HG02870 (cell line): ENCODE data around the gene SMARCAL1.

Source experiments
- ATAC-seq: cut with Tn5 transposase; IDR thresholded peaks from one replicate; pipeline ENCODE4 v1.9.1; 2021; ENCODE audit warnings: mild to moderate bottlenecking, moderate library complexity; ENCODE audit not compliant: unreplicated experiment

The SMARCAL1 gene

GRCh38 chr2:216392018-216392562 is 20.2 kb upstream of the SMARCAL1 start:
- no peak for ATAC-seq

DNA sequence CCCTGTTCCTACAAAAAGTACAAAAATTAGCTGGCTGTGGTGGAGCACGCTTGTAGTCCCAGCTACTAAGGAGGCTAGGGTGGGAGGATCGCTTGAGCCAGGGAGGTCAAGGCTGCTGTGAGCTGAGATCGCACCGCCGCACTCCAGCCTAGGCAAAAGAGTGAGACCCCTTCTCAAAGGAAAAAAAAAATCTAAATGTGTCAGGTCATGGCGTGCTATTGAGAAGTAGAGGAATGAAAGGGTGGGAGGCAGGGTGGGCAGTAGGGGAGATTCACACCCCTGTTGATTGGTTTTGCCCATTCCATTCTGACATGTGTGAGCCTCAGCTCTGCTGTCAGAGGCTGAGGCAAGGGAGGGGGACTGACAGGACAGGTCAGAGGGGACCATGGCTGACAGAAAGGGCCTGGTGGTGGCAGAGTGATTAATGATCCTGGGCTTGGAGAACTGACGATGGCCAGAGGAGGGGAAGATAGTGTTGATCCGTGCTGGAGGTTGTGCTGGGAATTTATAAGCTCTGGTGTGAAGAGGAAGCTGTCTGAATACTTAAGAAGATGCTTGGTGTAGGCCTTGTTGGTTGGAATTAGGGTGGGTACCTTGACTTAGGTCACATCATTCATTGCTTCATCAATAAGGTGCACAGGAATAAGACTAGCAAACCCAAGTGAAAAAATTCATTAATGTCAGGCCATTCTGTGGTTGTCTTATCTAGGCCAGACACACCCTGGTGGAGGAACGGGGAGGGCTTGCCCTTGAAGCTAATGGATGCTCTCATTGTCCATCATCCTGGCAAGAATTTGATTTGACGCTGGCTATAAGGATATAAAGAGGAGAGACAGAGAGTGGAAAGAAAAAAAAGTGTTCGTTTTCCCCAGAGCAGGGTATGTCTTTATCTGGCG is 19.1 kb upstream of the SMARCAL1 start:
- no peak for ATAC-seq

GRCh38 chr2:216394881-216395280 is 17.4 kb upstream of the SMARCAL1 start:
- no peak for ATAC-seq

DNA sequence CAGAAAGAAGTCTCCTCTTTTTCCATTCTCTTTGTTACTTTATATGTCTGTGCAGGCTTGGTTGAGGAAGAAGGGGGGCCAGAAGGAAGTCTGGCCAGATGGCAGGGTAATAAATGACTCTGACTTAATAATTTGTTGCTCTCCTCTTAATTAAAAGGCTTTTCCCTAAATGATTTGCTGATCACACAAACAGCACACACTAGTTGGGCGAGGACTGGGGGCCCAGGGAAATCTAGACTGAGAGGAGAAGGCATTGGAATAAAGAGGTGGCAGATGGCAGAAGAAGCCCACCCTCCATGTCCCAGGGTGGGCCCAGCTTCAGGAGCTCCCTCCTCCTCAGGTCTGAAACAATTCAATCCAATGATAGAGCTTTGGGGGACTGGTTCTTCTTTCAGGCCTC is 12.7 kb upstream of the SMARCAL1 start:
- no peak for ATAC-seq

- ATAC-seq, result no peak
Observed at GRCh38 chr2:216402751-216403150, 9.5 kb upstream of the SMARCAL1 start.

DNA sequence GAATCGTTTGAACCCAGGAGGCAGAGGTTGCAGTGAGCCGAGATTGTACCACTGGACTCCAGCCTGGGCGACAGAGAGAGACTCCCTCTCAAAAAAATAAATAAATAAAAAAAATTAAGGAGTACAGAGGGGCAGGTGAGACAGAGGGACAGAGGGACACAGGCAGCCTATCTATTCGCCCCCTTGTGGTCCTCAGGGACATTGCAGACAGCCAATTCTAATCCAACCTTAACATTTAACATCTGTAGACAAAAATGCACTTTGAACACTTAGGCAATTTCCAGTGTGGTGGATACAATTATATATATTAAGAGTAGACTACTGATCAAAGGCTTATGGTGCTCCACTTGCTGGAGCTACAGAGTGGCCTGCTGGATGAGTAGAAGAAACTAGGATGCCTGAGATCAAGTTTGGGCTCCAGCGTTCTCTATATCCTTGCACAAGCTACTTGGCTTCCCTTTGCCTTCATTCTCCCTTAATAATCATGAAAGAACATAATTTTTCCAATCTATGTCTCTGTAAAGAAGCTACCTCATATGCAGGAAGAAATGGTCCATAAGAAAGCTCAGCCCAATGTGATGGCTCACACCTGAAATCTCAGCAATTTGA is 8.2 kb upstream of the SMARCAL1 start:
- ATAC-seq, result peak; percentile 53

GRCh38 chr2:216405588-216405987 is 6.7 kb upstream of the SMARCAL1 start:
- ATAC-seq, result no peak

DNA sequence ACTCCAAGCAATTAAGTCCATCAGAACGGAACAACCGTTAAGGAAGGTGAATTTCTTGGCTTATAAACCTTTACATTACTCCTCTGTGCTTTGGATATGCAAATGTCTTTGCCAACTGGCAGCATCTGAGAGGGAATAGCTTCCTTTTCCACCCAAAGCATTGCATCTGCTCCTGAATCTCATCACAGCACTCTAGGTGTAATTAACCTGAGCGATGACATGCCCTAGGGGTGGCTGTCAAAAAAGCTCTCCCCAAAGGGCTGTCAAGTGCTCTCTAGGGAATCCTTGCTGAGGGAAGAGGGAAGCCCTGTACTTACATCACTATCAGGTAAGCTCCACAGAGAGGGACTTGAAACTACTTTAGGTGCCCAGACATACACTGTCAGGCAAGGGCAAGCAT is 5.5 kb upstream of the SMARCAL1 start:
- no peak for ATAC-seq

DNA sequence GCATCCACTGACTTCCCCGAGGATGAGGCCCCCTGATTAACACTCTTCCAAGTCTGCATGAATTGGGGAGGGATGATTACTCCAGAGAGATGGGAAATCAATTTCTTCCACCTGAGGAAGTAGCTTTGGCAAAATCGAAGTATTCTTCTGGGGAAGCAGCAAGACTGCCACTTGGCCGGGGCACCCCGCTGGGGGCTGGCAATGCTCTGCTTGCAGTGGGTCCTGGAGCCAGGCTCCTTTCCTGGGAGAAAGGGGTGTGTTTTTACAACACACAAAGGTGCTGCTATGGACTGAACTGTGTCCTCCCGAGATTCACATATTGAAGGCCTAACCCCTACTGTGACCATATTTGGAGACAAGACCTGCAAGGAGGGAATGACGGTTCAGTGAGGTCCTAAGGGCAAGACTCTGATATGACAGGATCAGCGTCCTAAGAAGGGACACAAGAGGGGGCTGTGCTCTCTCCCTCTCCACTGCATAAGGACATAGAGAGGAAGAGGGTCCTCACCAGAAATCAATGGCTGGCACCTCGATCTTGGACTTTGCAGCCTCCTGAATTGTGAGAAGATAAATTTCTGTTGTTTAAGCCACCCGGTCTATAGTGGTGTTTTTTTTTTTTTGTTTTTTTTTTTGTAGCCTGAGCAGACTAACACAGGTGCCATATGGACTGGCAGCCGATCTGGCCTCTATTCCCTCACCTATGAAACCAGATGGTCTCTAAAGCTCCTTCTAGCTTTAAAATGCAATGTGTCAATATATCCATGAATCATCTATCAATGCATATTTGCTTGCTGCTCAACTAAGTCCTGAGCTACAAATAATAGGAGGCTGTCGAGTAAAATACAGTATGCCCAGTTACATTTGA is 3.6 kb upstream of the SMARCAL1 start:
- no peak for ATAC-seq

- no peak for ATAC-seq
Observed at GRCh38 chr2:216410550-216410949, 1.7 kb upstream of the SMARCAL1 start.

DNA sequence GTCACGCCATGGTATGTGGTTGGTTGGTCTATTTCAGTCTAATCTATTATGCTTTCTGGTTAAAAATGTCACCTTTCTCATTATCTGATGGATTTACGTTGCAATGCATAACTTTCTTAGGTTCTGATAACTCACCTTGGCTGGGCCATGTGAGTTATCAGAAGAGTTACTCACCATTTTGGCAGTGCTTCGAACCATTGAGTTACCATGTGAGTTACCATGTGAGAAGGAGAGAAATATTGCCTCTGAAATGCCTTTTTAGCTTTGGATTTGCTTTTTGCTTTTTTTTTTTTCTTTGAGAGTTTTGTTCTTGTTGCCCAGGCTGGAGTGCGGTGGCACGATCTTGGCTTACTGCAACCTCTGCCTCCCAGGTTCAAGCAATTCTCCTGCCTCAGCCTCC is 1.6 kb downstream of the SMARCAL1 start:
- no peak for ATAC-seq

GRCh38 chr2:216414772-216415319 is 2.6 kb downstream of the SMARCAL1 start:
- ATAC-seq, result no peak

DNA sequence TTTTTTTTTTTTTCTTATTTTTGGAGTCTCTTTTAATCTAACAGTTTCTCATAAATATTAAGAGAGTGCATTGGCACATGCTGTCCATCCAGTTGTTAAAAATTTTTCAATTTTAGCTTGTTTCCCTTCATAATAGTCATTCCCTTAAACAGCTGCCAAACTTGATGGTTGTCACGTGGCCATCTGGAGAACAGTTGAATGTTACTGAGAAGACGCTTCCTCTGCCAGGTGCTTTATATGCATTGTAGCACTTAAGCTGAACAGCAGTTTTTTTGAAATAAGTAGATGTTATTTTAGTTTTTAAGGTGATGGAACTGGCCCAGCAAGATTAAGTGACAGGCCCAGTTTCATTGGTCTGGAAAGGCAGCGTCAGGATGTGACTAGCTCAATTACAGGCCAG is 3.3 kb downstream of the SMARCAL1 start:
- no peak for ATAC-seq

DNA sequence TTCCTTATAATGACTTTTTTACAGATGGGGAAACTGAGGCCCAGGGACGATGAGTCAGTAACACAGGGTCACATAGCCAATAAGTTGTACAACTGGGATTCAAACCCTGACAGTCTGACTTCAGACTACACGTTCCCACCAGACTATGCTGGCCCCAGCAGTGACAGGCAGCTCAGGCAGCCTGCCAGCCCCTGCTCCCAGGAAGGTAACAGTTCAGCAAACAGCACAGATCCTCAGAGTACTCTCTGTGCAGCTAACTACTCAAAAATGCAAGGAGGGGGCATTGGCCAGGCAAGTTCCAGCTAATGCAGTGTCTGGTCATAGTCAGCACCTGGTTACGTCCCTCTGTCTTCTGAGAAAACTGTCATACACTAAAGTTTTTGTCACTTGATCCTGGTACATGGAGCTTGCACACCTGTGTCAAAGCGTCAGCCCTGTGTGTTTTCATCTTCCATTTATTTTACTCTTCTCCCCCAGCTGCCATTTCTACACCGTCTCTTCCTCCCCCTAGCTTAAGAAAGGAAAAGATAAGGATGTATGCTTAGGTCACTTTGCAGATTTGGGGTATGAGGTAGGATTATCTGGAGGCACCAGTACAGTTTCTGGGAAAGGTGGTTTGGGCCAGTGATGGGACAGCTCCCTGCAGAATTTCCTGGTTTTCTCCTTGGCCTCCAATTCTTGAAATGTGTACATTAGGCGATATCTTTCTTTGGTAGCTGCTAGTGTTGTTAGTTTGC is 4.5 kb downstream of the SMARCAL1 start:
- ATAC-seq, result no peak

DNA sequence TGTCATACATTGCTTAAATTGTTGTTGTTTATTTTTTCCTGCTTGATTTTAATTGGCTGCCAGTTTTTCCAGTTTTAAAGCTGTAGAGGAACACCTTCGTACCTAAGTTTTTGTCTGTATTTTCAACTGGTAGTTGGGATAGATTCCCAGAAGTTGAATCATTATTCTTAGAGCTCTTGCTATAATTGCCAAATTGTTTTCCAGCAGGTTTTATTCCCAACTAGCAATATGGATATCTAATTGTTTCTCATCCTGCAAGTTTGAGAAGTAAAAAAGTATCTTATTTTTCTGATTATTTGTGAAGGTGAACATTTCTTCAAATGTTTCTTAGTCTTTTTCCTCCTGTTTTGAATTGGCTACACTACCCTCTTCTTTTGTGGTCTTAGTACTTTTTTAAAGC is 6.7 kb downstream of the SMARCAL1 start:
- ATAC-seq, result no peak

DNA sequence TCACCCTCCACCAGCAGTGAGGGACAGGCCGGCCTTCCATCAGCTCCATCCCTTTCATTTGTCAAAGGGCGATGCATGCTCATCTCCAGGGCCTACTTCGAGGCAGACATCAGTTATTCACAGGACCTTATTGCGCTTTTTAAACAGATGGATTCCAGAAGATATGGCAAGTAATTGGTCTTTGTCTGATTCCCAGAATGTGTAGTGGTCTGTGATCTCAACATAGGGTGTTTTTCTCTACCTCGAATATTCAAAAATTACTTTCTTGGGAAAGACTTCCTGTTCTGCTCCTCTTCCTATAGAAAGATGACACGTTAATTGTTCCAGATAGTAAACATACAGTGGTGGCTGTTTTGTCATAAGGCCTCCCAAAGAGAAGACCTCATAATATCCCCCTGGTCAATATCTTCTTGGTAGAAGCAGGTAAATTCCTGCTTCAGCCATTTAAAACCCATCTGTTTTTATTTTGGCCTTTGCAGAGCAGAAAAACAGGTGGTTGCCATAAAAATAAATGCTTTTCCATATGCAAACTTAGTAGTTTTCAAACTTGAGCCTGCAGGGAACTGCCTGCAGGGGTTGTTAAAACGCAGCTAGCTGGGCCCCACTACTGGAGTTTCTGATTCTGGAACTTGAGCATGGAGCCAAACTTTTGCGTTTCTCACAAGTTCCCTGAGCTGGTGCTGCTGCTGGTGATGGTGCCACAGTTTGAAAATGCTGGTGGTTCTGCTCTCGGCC is 8.2 kb downstream of the SMARCAL1 start:
- ATAC-seq, result no peak

- no peak for ATAC-seq
Observed at GRCh38 chr2:216423071-216423470, 10.8 kb downstream of the SMARCAL1 start.

DNA sequence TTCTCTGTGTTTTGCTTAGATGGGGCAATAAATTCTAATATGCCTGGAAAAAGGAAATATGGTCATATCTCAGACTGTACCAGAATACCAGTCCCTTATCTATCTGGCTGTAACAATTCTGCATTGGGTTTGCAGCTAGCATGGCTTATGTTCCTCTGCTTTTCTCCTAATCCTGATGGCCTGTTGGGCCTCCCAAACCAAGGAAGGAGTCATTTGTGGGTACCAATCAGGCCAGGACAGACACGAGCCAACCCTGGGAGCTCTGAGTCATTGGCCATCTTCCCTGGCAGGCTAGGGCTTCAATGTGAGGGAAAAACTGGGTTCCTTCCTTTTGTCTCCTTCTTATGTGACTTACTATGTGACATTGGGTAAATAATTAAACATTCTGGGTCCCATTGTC is 12.0 kb downstream of the SMARCAL1 start:
- ATAC-seq, result no peak

- no peak for ATAC-seq
Observed at GRCh38 chr2:216425008-216425787, 12.9 kb downstream of the SMARCAL1 start.
